KMS-11 (cell line): ENCODE data around the gene FAM83F.

Experiments used
- H2AFZ ChIP-seq: fragments of 200-600 bp; sonication (generic); 2 replicates; pipeline ENCODE4 v1.6.1; 2016; ENCODE audit warnings: antibody characterized with exemption, mixed run types, low read depth
- H3K27ac ChIP-seq: fragments of 200-600 bp; sonication (generic); 2 replicates; pipeline ENCODE4 v1.6.1; 2016; ENCODE audit warnings: mild to moderate bottlenecking, mixed run types
- H3K27me3 ChIP-seq: fragments of 200-600 bp; sonication (generic); 2 replicates; pipeline ENCODE4 v1.6.1; 2017; ENCODE audit warnings: mild to moderate bottlenecking, low read depth, mixed run types, moderate library complexity; ENCODE audit not compliant: insufficient read depth
- H3K36me3 ChIP-seq: fragments of 200-600 bp; sonication (generic); 2 replicates; pipeline ENCODE4 v1.6.1; 2017; ENCODE audit warnings: mild to moderate bottlenecking, mixed run types; ENCODE audit not compliant: insufficient read depth
- H3K4me1 ChIP-seq: fragments of 200-600 bp; sonication (generic); 2 replicates; pipeline ENCODE4 v1.6.1; 2016; ENCODE audit warnings: mild to moderate bottlenecking, low read depth, mixed run types; ENCODE audit not compliant: poor library complexity, severe bottlenecking
- H3K4me2 ChIP-seq: fragments of 200-600 bp; sonication (generic); 2 replicates; pipeline ENCODE4 v1.7.0; 2016; ENCODE audit warnings: mild to moderate bottlenecking, mixed run types
- H3K4me3 ChIP-seq: fragments of 200-600 bp; sonication (generic); IDR thresholded peaks from 2 replicates; pipeline ENCODE4 v1.6.1; 2017; ENCODE audit warnings: low read depth, low read length, mixed read lengths; ENCODE audit not compliant: insufficient read depth
- H3K79me2 ChIP-seq: fragments of 200-600 bp; sonication (generic); 2 replicates; pipeline ENCODE4 v1.6.1; 2016; ENCODE audit warnings: low read depth, mixed run types; ENCODE audit not compliant: insufficient read depth
- H3K9ac ChIP-seq: fragments of 200-600 bp; sonication (generic); 2 replicates; pipeline ENCODE4 v1.6.1; 2016; ENCODE audit warnings: mild to moderate bottlenecking, mixed run types
- H4K20me1 ChIP-seq: fragments of 200-600 bp; sonication (generic); 2 replicates; pipeline ENCODE4 v1.6.1; 2016; ENCODE audit warnings: mild to moderate bottlenecking, mixed run types; ENCODE audit not compliant: insufficient read depth
- CTCF ChIP-seq: fragments of 200-600 bp; sonication (generic); conservative IDR thresholded peaks from 2 replicates; pipeline ENCODE4 v1.6.1; 2017; ENCODE audit warnings: low read depth, mild to moderate bottlenecking, antibody characterized with exemption, low read length, moderate library complexity, mixed read lengths

Gene FAM83F

GRCh38 chr22:39999144-39999757 lies 4.5 kb downstream of the FAM83F start:
- Histone ChIP-seq H3K9ac (no peak overlapping the region), H3K4me3 (no peak overlapping the region), H3K27me3 (peaks cover 3% of the 10 kb centered on the region; the same call in 1 of the 2 replicates), H3K4me1 (no peaks in the 10 kb centered on the region), H3K79me2 (no peaks in the 10 kb centered on the region), H2AFZ (no peak overlapping the region), H4K20me1 (no peaks in the 10 kb centered on the region), H3K36me3 (no peaks in the 10 kb centered on the region), H3K4me2 (no peak overlapping the region), H3K27ac (no peak overlapping the region)
- TF ChIP-seq CTCF: no peak

DNA sequence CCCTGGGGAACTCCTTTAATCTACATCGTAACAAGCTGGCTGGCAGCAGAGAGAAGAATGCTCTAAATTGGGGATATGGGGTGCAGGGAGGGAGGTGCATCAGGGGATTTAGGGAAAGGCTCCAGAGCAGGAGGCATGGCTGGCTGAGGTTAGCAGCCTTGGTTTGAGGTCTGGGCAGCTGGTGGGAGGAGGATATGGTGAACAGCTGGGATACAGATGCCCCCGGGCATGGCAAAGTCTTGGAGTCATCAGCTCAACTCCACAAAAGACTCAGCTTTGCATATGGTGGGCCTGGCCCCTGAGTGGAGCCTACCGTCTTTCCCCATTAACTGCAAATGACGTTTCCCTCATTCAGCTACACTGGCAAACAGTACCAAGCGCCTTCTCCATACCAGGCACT lies 5.4 kb downstream of the FAM83F start:
- no peaks in the 10 kb centered on the region for H3K36me3 ChIP-seq
- H3K9ac ChIP-seq: no peak overlapping the region
- TF ChIP-seq CTCF: no peak
- H3K27ac ChIP-seq: no peak overlapping the region
- H4K20me1 ChIP-seq: no peaks in the 10 kb centered on the region
- no peaks in the 10 kb centered on the region for H3K79me2 ChIP-seq
- peaks cover 6% of the 10 kb centered on the region; the same call in 1 of the 2 replicates for H3K27me3 ChIP-seq
- no peaks in the 10 kb centered on the region for H3K4me1 ChIP-seq
- H3K4me3 ChIP-seq: no peak overlapping the region
- no peak overlapping the region for H3K4me2 ChIP-seq
- no peak overlapping the region for H2AFZ ChIP-seq

- no peaks in the 10 kb centered on the region for H3K4me1 ChIP-seq
- H3K27me3 ChIP-seq: peaks cover 10% of the 10 kb centered on the region; the same call in 1 of the 2 replicates
- no peak overlapping the region for H3K9ac ChIP-seq
Measured at GRCh38 chr22:40001106-40001505, 6.4 kb downstream of the FAM83F start.

DNA sequence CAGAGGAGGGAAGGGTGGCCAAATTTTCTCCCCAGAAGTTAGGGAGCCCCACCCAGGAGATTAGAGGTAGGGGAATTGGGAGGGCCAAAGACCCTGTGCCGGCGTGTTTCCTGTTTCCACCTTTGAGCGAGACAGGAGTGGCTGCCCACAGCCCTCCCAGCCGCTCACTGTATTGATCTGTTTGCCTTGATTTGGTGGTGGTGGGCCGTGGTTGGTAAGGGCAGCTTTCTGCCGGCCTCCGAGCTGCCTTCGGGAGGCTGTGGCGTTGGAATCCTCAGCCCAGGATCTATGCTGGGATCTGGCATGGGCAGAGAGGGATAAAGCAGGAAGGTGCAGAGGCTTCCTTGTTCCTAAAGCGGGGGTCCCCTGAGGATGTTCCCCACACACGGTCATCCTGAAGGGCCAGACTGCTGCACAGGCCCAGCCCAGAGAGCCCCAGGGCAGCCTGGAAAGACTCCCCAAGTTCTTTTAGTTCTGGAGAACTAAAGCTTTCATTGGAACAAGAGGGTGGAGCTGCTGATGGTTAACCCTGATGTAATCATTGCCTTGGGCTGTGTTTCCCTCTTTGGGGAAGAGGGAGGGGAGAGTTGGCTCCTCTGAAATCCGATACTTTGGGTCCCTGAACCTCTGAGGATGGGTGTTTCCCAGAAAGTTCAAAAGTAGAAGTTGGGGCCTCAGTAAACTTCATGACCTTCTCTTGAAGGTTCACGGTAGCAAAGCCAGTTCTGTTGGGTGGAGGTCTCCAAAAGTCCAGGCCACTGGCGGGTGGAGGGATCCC lies 7.2 kb downstream of the FAM83F start:
- Histone ChIP-seq H3K36me3 (no peaks in the 10 kb centered on the region), H3K27ac (no peak overlapping the region), H3K4me2 (no peak overlapping the region), H3K79me2 (no peaks in the 10 kb centered on the region), H3K9ac (no peak overlapping the region), H3K4me1 (no peaks in the 10 kb centered on the region), H3K4me3 (no peak overlapping the region), H4K20me1 (no peaks in the 10 kb centered on the region), H3K27me3 (peaks cover 14% of the 10 kb centered on the region; the same call in 1 of the 2 replicates), H2AFZ (no peak overlapping the region)
- TF ChIP-seq CTCF: no peak

More at GRCh38 chr22:40001106-40001505, 6.4 kb downstream of the FAM83F start:
- Histone ChIP-seq H3K36me3 (no peaks in the 10 kb centered on the region), H3K4me2 (no peak overlapping the region), H4K20me1 (no peaks in the 10 kb centered on the region), H2AFZ (no peak overlapping the region), H3K79me2 (no peaks in the 10 kb centered on the region), H3K27ac (no peak overlapping the region), H3K4me3 (no peak overlapping the region)
- no peak for TF ChIP-seq CTCF
